Measurements from ENCODE around the gene PEF1. TPM values are rescaled to one million over a fixed set of nuclear protein-coding genes. Genes with fewer than 3 reads are reported as not detected.

Gene PEF1
- total and polyA plus RNA-seq, 2 of the 8 experiments (the other 6 are each of a cell fraction or from before 2014, with no cell fraction given) = 35.2 to 69.2 TPM

DNA sequence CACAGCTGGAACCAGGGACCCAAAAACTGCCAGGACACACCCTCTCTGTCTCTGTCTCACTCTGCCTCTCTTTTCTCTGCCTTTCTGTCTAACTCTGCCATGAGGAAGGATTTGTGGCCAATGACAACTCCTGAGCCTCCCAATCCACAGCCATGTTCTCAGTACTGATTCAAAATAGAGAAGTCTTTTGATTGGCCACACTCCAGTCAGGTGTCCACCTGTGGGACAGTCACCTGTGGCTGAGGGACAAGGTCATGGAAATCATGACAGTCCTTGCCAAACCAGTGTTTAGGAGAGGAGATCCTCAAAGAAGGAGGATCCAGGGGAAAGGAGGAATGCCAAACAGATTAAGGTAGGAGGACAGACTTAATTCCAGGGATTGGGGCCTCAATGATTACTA is 52.5 kb downstream of the PEF1 start (continued):
- no peak for TF ChIP-seq SAP30 (IDR thresholded peaks at IDR 0.05; ENCODE audit: insufficient read depth, insufficient replicate concordance, low read length)
- TF ChIP-seq SP4 (IDR thresholded peaks at IDR 0.05; ENCODE audit: low read length) = no peak
- no peak for TF ChIP-seq ATF2 (IDR thresholded peaks at IDR 0.05; ENCODE audit: low read length)
- no peak for TF ChIP-seq MAFK (IDR thresholded peaks at IDR 0.05; ENCODE audit: low read depth, low read length)
